Small intestine (tissue), 7 donors: ENCODE results near the gene CYTL1. TPM values are rescaled to one million over a fixed set of nuclear protein-coding genes. Genes with fewer than 3 reads are reported as not detected.

ENCODE experiments used
- DNase-seq, 2 donors: peaks; one replicate each; pipeline versions ENCODE4 v3.0.0 to v3.0.0-alpha.2; 2013
- FAIRE-seq: peaks from 2 replicates; lab custom pipeline; 2012; peaks lifted over from hg19 to GRCh38; lab: Jason Lieb, UNC
- H3K27ac ChIP-seq, 3 donors: one replicate each; pipeline ENCODE4 v1.5.1; 2013; ENCODE audit warnings: low read length in 2 of 3, mild to moderate bottlenecking in 2 of 3, control low read depth in 1 of 3, inconsistent platforms in 1 of 3, low read depth in 1 of 3, moderate library complexity in 1 of 3
- H3K27me3 ChIP-seq, 3 donors: one replicate each; pipeline ENCODE4 v1.6.1; 2013; ENCODE audit warnings: low read length in 3 of 3, inconsistent platforms in 1 of 3; ENCODE audit not compliant: control insufficient read depth in 3 of 3, insufficient read depth in 3 of 3
- H3K36me3 ChIP-seq, 3 donors: one replicate each; pipeline ENCODE4 v1.6.1; 2013; ENCODE audit warnings: low read length in 3 of 3, inconsistent platforms in 1 of 3, low read depth in 1 of 3, mild to moderate bottlenecking in 1 of 3, moderate library complexity in 1 of 3; ENCODE audit not compliant: control insufficient read depth in 3 of 3, insufficient read depth in 2 of 3
- H3K4me1 ChIP-seq, 3 donors: one replicate each; pipeline ENCODE4 v1.6.1; 2013; ENCODE audit warnings: low read length in 2 of 3, inconsistent platforms in 1 of 3, low read depth in 1 of 3, mild to moderate bottlenecking in 1 of 3, moderate library complexity in 1 of 3; ENCODE audit not compliant: control insufficient read depth in 3 of 3, insufficient read depth in 2 of 3
- H3K4me3 ChIP-seq, 3 donors: one replicate each; pipeline ENCODE4 v1.5.1; 2013; ENCODE audit warnings: low read length in 3 of 3, control low read depth in 1 of 3, inconsistent platforms in 1 of 3, low read depth in 1 of 3, mild to moderate bottlenecking in 1 of 3, moderate library complexity in 1 of 3
- H3K9me3 ChIP-seq, 2 donors: one replicate each; pipeline ENCODE4 v1.6.1; 2013; ENCODE audit warnings: low read depth in 1 of 2, low read length in 1 of 2; ENCODE audit not compliant: control insufficient read depth in 2 of 2, insufficient read depth in 1 of 2
- WGBS, 3 donors: extraction: QIAGEN DNeasy Blood & Tissue Kit; methylation state at CpG; one replicate each; pipeline ENCODE4 v1.1.7; 2013; 5-methylcytosine and 5-hydroxymethylcytosine counted together
- polyA plus RNA-seq, 4 donors: library from polyadenylated mRNA; stranded (reverse) in 3 of 4; unstranded in 1 of 4; fragments of 200-250 nt in 3 of 4; fragments of 120-200 nt in 1 of 4; gene quantifications; one replicate each; pipeline versions ENCODE4 v1.2.1 to v1.2.3, GENCODE V29; 2013
- donor health status: healthy with polysubstance abuse.
- donor health status: control.
- donor health status: control.
- donor health status: Bipolar disorder and iron deficiency.
- donor health status: healthy.

Gene CYTL1
- polyA plus RNA-seq, 4 donors: 0.36 to 4.0 (median 0.81) TPM; not detected in 1

DNA sequence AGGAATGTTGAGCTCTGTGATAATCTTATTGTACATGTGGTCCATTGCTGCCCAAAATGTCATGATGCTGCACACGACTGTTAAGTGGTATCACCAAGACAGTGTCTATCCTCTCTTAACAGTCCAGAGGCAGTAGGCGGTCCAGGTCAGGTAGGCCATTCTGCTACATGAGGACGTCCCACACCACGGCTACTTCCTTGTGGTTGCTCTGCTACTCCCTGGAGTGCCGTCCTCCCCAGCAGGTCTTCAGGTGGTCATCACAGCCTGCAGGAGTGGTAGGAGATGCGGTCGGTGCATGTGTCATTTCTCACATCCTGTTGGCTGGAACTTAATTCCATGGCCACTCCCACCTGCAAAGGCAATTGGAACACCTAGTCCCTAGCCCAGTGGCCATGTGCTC, 20.5 kb upstream of the CYTL1 start:
- no peaks in the 10 kb centered on the region for H3K4me1 ChIP-seq
- H3K27ac ChIP-seq: no peak overlapping the region
- H3K9me3 ChIP-seq: no peaks in the 10 kb centered on the region
- no peak for DNase-seq
- no peaks in the 10 kb centered on the region for H3K36me3 ChIP-seq
- FAIRE-seq: no peak
- no peaks in the 10 kb centered on the region for H3K27me3 ChIP-seq
- no peak overlapping the region for H3K4me3 ChIP-seq
- WGBS, 3 donors: 80 to 92% (median 89%) methylated on average over 7 of the region's 7 CpGs

DNA sequence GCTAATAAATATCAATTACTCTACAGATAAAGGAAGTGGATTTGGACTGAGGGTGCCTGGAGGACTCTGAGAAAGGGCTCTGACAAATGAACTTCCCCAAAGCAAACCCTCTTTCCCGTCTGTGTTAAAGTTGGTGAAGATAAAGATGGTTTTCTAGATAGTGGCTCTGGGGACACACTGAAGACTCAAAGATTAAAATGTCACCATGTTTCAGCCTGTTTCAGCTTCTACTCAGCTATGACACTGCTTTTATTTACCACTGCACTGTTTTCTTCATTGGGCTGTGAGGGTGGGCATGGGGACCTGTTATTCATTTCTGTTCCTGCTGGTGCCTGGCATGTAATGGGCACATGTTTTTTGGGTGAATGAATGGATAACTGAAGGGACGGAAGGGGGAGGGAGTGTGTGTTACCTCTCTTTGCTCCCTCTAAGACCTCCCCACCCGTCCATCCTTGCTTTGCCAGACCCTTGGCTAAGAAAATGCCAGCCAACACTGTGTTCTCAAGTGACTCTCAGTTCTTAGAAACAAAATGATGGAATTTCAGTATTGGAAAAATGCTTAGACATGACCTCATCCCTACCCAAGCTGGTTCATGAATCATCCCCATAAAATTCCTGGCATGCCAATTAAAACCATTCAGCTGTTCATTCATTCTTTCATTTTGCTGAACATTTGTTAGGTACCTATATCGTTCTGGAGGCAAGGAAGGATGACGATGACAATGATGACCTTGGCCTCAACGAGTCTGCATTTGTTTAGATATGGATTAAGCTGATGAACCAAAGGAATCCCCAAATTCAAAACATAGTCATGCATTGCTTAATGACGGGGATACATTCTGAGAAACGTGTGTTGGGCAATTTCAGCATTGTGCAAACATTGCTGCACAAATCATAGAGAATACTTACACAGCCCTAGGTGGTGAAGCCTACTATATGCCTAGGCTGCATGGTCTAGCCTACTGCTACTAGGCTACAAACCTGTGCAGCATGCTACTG, 18.6 kb upstream of the CYTL1 start:
- no peaks in the 10 kb centered on the region for H3K4me1 ChIP-seq
- WGBS, 3 donors: 44 to 50% (median 48%) methylated on average over 8 of the region's 8 CpGs
- no peaks in the 10 kb centered on the region for H3K36me3 ChIP-seq
- no peak overlapping the region for H3K27ac ChIP-seq
- no peaks in the 10 kb centered on the region for H3K27me3 ChIP-seq
- FAIRE-seq: no peak
- no peak overlapping the region for H3K4me3 ChIP-seq
- DNase-seq: no peak
- no peaks in the 10 kb centered on the region for H3K9me3 ChIP-seq

DNA sequence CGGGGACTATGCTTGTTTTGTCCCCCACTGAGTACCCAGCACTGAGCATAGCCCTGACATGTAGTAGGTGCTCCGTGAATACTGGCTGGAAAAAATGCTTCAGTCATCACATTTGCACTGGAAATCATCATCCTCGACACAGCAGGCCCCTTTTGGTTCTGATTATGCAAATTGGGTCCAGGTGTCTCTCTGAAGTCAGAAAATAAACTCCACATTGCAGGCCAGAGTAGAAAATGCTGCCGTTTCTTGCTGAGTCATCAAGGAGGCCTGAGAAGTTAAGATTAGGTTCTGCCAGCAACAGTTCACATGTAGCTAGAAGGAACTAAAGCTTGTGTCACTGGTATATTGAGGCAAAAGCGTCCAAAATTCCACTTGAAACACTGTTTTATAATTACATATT, 17.0 kb upstream of the CYTL1 start:
- FAIRE-seq (no peak), DNase-seq (no peak)
- Histone ChIP-seq H3K27ac (no peak overlapping the region), H3K27me3 (no peaks in the 10 kb centered on the region), H3K4me3 (no peak overlapping the region), H3K36me3 (no peaks in the 10 kb centered on the region), H3K4me1 (no peaks in the 10 kb centered on the region), H3K9me3 (no peaks in the 10 kb centered on the region)
- 18 to 39% (median 24%) methylated on average over 5 of the region's 5 CpGs for WGBS, 3 donors

DNA sequence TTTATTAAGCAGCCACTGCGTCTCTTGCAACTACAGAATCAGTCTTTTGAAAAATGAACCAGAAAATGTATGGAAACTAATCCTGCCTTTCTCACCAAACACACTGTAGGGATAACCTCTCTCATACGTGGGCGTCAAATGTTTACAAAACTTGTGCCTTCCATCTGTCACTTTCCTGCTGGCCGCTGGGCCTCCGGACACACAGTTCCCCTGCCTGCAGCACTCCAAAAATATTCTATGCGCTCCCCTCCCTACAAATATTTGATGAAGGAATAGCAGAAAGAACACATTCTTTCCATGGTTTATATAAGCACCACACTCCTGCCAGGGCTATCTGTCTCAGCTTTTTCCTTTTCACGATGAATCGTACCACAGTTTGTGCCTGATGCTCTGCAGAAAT, 14.9 kb upstream of the CYTL1 start:
- FAIRE-seq (no peak), DNase-seq (no peak)
- Histone ChIP-seq H3K27me3 (no peaks in the 10 kb centered on the region), H3K36me3 (no peaks in the 10 kb centered on the region), H3K27ac (no peak overlapping the region), H3K4me3 (no peak overlapping the region), H3K4me1 (no peaks in the 10 kb centered on the region), H3K9me3 (no peaks in the 10 kb centered on the region)
- 55 to 73% (median 63%) methylated on average over 8 of the region's 8 CpGs for WGBS, 3 donors

DNA sequence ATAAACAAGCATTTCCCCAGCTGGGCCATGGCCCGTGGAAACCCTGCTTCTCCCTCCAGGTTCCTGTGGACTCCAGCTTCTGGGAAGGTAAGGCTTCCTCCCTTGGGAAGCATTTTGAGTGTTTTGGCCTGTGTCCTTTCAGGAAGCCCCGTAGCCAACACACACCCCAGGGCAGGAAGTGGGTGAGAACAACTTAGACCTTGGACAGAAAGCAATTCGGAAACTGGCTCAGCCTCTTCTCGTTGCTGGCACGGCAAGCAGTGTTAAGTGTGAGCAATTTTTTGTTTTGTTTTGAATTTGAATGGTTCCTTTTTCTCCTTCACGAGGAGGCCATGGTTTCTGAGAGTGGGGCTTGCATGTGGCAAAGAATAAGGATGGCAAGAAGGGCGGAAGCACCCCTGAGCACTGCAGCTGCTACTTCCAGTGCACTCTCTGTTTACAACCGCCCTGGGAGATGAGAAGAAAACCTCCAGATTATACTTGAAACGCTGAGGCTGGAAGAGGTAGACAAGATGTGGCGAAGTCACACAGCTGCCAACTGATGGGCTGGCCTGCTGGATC, 14.1 kb upstream of the CYTL1 start:
- peak in 1 of 2 donors; percentile 3 for DNase-seq
- H3K4me1 ChIP-seq: no peaks in the 10 kb centered on the region
- no peak overlapping the region for H3K4me3 ChIP-seq
- no peaks in the 10 kb centered on the region for H3K27me3 ChIP-seq
- FAIRE-seq: no peak
- WGBS, 3 donors: 36 to 49% (median 40%) methylated on average over 10 of the region's 10 CpGs
- H3K9me3 ChIP-seq: no peaks in the 10 kb centered on the region
- H3K36me3 ChIP-seq: no peaks in the 10 kb centered on the region
- H3K27ac ChIP-seq: peak overlapping the region in 1 of 3 donors; percentile 17

DNA sequence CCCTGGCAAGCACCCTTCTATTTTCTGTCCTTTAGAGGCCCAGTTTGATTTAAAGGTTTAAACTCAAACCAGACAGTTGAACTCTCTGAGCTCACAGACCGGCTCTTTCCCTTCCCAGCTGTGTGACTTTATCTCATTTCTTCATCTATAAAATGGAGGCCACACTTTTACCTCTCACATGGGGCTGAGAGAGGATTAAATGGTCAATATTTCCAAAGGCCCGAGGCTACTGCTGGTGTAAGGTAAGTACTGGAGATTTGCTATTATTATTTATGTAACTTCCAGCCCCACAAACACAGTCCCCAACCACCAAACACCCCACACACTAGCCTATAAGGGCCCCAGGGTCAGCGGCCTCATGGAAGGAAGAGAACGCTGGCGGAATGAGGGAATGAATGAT, 13.6 kb upstream of the CYTL1 start:
- H3K9me3 ChIP-seq: no peaks in the 10 kb centered on the region
- DNase-seq: no peak
- H3K4me3 ChIP-seq: no peak overlapping the region
- H3K27me3 ChIP-seq: no peaks in the 10 kb centered on the region
- 65 to 68% (median 67%) methylated on average over 5 of the region's 5 CpGs for WGBS, 3 donors
- H3K4me1 ChIP-seq: no peaks in the 10 kb centered on the region
- peak overlapping the region in 1 of 3 donors; percentile 17 for H3K27ac ChIP-seq
- no peaks in the 10 kb centered on the region for H3K36me3 ChIP-seq
- FAIRE-seq: no peak

DNA sequence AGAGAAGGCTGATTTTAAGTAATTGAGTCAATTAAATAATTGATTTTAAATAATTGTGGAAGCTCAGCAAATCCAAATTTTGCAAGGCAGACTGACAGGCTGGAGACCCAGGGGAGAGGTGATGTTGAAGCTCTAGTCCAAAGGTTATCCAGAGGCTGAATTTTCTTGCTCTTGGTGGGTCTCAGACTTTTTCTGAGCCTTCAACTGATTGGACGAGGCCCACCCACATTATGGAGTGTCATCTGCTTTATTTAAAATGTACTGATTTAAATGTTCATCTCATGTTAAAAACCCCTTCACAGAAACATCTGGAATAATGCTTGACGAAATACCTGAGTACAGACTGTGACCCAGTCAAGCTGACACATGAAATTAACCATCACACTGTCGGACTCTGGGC, 11.7 kb upstream of the CYTL1 start:
- no peaks in the 10 kb centered on the region for H3K36me3 ChIP-seq
- 82 to 88% (median 82%) methylated on average over 3 of the region's 3 CpGs for WGBS, 3 donors
- no peak overlapping the region for H3K27ac ChIP-seq
- no peak for FAIRE-seq
- H3K9me3 ChIP-seq: no peaks in the 10 kb centered on the region
- H3K4me3 ChIP-seq: no peak overlapping the region
- no peaks in the 10 kb centered on the region for H3K4me1 ChIP-seq
- H3K27me3 ChIP-seq: no peaks in the 10 kb centered on the region
- no peak for DNase-seq

DNA sequence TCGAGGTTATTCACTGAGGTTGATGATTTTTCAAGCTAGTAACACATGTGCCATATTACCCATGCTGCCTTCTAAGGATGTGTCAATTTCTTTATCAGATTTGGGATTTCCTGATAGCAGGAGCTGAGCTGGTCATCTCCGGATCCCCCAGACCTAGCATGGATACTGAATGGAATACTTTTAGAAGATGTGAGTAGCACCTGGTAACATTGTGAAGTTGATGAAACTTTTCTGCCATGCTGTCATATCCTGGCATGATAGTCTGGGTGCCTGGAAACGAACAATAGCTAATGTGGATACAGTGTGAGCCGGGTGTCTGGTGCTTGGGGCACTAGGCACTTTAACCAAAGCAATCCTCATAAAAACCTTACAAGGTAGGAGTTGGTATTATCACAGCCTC, 11.0 kb upstream of the CYTL1 start:
- Histone ChIP-seq H3K9me3 (no peaks in the 10 kb centered on the region), H3K27me3 (no peaks in the 10 kb centered on the region), H3K4me1 (no peaks in the 10 kb centered on the region), H3K27ac (no peak overlapping the region), H3K4me3 (no peak overlapping the region), H3K36me3 (no peaks in the 10 kb centered on the region)
- WGBS, 3 donors: 65 to 77% (median 67%) methylated on average over 4 of the region's 4 CpGs
- DNase-seq (no peak), FAIRE-seq (no peak)
